GM15510 (cell line): ENCODE results near the gene ZBTB18.

ENCODE experiments used
- POLR2A ChIP-seq: IDR thresholded peaks from 3 replicates; pipeline ENCODE4 v1.6.1; 2011; ENCODE audit warnings: borderline replicate concordance; ENCODE audit not compliant: insufficient read length; ENCODE audit errors: extremely low read depth

Gene ZBTB18

GRCh38 chr1:244092293-244092963, 41.3 kb downstream of the ZBTB18 start:
- TF ChIP-seq POLR2A: no peak

GRCh38 chr1:244092964-244093638, 42.0 kb downstream of the ZBTB18 start:
- TF ChIP-seq POLR2A: no peak

GRCh38 chr1:244094880-244095528, 43.9 kb downstream of the ZBTB18 start:
- no peak for TF ChIP-seq POLR2A

- no peak for TF ChIP-seq POLR2A
Measured at GRCh38 chr1:244095529-244095911, 44.4 kb downstream of the ZBTB18 start.

- no peak for TF ChIP-seq POLR2A
Measured at GRCh38 chr1:244096066-244096610, 45.1 kb downstream of the ZBTB18 start.

- no peak for TF ChIP-seq POLR2A
Measured at GRCh38 chr1:244096691-244097090, 45.6 kb downstream of the ZBTB18 start.

- TF ChIP-seq POLR2A: no peak
Measured at GRCh38 chr1:244097523-244098405, 46.7 kb downstream of the ZBTB18 start.

GRCh38 chr1:244099258-244099930, 48.3 kb downstream of the ZBTB18 start:
- TF ChIP-seq POLR2A: no peak

GRCh38 chr1:244100276-244100675, 49.2 kb downstream of the ZBTB18 start:
- TF ChIP-seq POLR2A: no peak

GRCh38 chr1:244100704-244101453, 49.8 kb downstream of the ZBTB18 start:
- no peak for TF ChIP-seq POLR2A

GRCh38 chr1:244102046-244102445, 51.0 kb downstream of the ZBTB18 start:
- TF ChIP-seq POLR2A: no peak

- no peak for TF ChIP-seq POLR2A
Measured at GRCh38 chr1:244102468-244102867, 51.4 kb downstream of the ZBTB18 start.

GRCh38 chr1:244104309-244105060, 53.4 kb downstream of the ZBTB18 start:
- TF ChIP-seq POLR2A: no peak
